GM18951 (cell line): ENCODE results near the gene ONECUT1.

Source experiments
- POLR2A ChIP-seq: IDR thresholded peaks from 4 replicates; pipeline ENCODE4 v1.6.1; 2011; ENCODE audit warnings: mild to moderate bottlenecking; ENCODE audit not compliant: insufficient read length, insufficient read depth; ENCODE audit errors: extremely low read depth
- in situ Hi-C: fragments of 300-500 bp; cut with MboI; formaldehyde crosslinking; loops from one replicate; pipeline ENCODE4 v1.12.0; 2022; ENCODE audit warnings: low sequenced_read_pairs, mixed read lengths, inconsistent platforms; ENCODE audit not compliant: unreplicated experiment

The ONECUT1 gene

DNA sequence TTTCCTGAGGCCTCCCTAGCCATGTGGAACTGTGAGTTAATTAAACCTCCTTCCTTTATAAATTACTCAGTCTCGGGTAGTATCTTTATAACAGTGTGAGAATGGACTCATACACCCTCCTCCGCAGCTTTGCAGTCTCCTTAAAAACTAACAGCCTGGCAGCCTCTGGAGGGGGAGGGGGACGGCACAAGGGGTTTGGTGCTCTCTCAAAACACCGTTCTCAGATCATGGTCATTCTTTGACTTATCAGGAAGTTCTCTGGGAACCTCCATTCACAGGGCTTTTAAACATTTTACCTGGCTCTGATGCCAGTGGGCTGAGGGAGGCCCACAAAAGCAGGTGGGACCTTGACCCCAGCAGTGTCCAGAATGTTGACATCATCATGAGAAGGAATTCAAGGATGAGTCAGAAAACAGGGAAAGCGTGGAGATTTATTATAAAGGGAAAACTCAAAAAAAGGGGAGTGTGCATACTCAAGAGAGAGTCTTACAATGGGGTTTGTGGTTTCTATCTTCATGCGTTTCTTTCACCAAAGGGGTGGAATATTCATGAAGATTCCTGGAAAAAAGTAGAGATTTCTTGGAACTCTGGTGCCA, 43.9 kb downstream of the ONECUT1 start:
- in situ Hi-C loops, result no loop called here
- TF ChIP-seq POLR2A, result no peak

DNA sequence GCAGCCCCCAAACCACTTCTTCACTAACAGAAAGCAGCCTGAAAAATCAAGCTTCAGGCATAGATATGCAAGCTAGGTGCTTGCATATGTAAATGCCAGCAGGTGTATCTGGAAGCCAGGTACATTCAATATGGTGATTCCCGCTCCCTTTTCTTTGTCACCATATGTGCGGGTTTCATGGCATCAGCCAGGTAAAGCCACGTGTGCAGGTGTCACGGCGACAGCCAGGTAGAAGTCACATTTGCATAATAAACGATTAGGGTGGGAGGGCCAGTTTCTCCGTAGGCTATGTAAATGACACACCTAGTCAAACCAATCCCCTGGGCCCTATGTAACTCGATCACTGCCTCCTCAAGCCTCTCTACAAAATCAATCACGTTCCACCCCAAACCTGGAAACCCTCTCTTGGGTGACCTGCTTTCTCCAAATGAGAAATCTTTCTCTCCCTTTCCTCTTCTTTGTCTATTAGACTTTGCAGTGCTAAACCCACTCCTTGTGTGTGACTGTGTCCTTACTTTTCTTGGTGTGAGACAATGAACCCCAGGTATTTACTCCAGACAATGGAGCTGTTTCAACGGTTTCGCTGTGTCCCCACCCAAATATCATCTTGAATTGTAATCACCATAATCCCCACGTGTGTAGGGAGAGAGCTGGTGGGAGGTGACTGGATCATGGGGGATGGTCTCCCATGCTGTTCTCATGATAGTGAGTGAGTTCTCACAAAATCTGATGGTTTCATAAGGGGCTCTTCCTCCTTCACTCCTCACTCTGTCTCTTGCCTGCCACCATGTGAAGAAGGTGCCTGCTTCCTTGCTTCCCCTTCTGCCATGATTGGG, 44.6 kb downstream of the ONECUT1 start:
- TF ChIP-seq POLR2A, result no peak
- in situ Hi-C loops, result no loop called here

DNA sequence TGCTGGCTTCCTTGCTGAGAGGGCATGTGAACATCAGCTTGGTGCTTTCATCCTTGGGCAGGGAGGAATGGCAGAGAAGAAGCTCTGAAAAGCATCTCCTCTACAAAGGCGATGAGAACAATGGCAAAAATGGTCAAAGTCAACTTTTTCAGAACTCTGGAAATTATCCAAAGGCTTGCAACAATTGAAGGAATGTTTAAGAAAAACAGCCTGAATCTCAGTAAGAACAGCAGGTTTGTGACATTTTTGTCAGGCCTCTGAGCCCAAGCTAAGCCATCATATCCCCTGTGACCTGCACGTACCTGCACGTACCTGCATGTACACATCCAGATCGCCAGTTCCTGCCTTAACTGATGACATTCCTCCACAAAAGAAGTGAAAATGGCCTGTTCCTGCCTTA, 51.8 kb downstream of the ONECUT1 start:
- no peak for TF ChIP-seq POLR2A
- in situ Hi-C loops, result no loop called here

DNA sequence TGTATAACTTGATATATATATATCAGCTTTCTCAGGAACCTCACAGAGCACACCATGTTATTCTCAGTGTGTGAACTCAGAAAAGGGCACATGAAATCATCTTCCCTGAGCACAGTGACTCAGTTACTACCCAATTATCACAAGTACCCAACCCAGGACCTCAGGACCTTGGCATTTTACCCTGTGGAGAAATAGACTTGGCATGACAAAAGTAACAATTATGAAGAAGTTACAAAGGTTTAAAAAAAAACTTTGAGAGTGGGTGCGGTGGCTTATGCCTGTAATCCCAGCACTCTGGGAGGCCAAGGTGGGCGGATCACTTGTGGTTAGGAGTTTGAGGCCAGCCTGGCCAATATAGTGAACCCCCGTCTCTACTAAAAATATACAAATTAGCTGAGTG, 52.4 kb downstream of the ONECUT1 start:
- TF ChIP-seq POLR2A, result no peak
- in situ Hi-C loops, result no loop called here

DNA sequence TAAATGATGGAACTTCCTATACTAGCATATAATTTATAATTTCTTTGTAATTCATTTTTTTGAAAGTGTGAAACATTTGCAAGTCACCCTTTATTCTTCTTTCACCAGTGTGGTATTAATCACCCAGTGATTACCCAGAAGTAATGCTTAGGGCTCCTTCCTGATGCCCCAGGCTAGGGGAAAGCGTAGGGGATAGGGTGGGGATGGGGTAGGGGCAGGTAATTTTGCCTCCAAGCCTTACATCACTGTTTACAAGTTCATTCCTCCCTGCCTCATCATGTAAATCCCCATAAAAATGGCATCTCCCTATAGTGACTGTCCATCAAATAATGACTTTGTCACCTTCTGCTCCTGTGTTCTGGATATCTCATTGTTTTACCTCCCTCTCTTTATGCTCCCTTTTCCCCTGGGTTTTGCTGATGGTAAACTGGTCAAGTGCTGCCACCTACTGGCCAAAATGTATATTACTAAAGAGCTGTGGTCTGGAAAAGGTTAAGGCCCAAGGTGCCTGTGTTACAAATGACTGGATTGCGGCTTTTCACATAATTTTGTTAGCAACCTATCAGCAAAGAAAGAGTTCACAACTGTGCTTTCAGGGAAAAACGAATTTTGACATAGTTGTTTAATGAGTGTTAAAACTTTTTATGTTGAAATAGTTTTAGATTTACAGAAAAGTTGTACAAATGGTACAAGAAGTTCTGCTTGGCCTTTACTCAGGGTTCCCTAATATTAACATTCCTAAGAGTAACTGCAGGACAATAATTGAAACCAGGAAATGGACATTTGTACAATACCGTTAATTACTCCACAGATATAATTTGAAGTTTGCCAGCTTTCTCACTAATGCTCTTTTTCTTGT, 54.7 kb downstream of the ONECUT1 start:
- no peak for TF ChIP-seq POLR2A
- in situ Hi-C loops, result no loop called here

DNA sequence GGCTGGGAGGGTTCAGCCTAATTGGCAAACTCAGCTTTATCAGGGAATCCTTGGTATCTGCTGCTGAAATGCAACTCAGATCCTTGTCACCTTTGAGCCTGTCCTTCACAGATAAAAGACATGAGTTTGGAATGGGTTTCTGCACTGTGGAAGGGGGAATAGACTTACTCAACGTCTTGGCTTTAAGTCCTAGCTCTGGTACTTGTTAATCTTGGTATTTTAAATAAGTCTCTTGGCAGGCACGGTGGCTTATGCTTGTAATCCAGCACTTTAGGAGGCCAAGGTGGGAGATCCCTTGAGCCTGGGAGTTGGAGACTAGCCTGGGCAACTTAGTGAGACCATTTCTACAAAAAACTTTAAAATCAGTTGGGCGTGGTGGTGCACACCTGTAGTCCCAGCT, 55.8 kb downstream of the ONECUT1 start:
- no peak for TF ChIP-seq POLR2A
- in situ Hi-C loops, result loop anchor here (5.0 kb wide), 1 partner anchor 487 kb away; no protein-coding TSS in a partner anchor

DNA sequence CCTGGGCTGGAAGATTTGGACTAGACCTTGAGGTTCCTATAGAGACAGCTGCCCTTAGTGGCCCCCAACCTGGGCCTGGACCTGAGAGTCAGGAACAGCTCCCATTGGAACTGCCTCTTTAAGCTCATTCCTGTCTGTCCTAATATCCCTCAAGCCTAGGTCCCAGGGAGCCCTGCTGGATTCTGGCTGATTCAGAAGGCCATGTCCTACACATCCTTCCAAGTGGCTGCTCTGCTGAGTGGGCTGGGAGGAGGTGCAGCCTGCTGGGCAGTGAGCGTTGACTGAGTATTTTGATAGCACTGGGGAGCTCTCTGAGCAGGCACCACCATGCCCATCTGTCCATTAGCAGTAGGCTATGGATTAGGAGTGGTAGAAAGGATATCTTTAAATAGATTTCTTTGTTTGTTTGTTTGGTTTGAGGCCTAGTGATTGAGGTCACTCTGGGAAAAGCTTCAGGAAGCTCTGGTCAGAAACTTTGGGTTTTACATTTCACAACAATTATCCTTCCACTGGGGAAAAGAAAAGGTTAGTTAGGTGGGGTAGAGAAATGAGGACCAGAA, 56.4 kb downstream of the ONECUT1 start:
- no peak for TF ChIP-seq POLR2A
- in situ Hi-C loops, result loop anchor here (5.0 kb wide), 1 partner anchor 486 kb away; no protein-coding TSS in a partner anchor

DNA sequence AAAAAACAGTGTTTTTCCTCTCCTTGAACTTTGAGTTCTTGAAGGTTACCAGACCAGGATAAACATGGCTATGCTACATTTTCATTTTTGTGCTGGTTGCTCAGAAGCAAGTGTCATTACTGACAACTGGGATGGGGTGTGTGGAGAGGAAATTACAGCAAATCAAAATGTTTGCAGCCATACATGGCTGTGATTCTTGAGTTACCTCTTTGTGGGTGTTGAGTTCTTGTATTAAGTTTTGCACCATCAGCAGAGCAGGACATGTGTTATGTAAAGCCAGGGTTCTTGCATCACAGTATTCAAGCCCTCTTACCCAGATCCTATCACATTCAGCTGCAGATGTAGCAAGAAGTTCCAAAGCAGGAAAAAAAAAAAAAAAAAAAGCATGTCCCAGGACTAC, 57.0 kb downstream of the ONECUT1 start:
- in situ Hi-C loops, result loop anchor here (5.0 kb wide), 1 partner anchor 486 kb away; no protein-coding TSS in a partner anchor
- TF ChIP-seq POLR2A, result no peak

DNA sequence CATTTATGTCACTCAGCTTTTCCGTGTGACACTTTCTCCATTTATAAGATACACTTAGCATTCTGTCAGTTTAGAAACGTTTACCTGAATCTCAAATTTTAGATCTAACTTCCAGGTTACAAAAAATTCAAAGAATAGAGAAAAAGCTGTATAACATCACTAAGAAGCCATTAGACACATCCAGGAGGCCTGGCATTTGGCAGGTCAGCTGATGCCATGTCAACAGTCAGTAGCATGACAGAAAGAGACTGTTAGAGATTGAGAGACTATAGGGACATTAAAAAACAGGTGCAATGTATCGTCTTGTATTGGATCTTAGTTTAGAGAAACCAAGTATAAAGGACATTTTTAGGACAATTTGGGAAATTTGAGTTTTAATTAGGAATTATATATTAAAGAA, 57.6 kb downstream of the ONECUT1 start:
- in situ Hi-C loops, result loop anchor here (5.0 kb wide), 1 partner anchor 485 kb away; no protein-coding TSS in a partner anchor
- no peak for TF ChIP-seq POLR2A

DNA sequence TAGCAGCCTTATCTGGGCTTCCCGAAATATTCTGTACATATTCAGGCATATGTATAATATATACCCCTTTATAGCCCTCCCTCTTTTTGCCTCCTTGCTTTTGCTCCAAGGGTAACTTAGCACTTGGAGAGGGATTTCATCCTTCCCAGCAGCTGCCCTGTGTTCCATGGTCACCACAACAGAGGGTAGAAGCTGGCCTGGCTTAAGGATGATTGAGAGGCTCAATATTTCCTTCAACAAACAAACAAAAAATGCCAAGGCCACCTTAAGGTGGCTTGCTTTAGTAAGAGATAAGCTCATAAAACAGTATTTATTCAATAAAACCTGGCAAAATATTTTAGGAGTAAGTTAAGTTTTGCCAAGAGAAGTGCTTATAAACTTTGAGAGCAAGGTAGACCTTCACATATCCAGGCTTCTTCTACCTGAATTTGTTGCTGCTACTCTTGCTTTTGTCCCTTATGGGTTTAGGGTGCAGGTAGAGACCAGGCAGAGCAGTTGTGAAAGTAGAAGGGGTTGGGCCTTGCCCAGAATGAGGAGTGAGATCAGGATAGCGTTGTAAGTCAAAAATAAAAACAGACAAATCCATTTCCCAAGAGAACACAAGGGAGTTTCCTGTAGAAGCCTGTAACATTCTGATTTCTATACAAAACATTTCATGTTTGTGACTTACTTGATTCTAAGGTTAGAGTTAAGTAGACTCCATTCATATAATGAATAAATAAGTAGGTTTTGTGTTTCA, 58.2 kb downstream of the ONECUT1 start:
- in situ Hi-C loops, result loop anchor here (5.0 kb wide), 1 partner anchor 485 kb away; no protein-coding TSS in a partner anchor

DNA sequence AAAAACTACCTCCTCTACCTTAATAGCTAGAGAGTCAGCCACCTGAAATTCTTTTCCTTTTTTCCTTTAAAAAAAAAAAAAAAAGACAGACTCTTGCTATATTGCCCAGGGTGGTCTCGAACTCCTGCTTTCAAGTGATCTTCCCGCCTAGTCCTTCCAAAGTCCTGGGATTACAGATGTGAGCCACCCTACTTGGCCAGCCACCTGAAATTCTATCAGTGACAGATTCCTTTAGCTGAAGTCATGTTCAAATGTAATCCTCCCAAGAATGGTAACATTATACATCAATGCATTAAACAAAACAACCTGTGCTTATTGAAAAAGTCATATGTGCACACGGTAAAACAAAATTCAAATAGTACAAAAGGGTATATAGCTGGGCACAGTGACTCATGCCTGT, 59.1 kb downstream of the ONECUT1 start:
- no peak for TF ChIP-seq POLR2A
- in situ Hi-C loops, result loop anchor here (5.0 kb wide), 1 partner anchor 484 kb away; no protein-coding TSS in a partner anchor

More for the DNA sequence above, 58.2 kb downstream of the ONECUT1 start:
- no peak for TF ChIP-seq POLR2A

DNA sequence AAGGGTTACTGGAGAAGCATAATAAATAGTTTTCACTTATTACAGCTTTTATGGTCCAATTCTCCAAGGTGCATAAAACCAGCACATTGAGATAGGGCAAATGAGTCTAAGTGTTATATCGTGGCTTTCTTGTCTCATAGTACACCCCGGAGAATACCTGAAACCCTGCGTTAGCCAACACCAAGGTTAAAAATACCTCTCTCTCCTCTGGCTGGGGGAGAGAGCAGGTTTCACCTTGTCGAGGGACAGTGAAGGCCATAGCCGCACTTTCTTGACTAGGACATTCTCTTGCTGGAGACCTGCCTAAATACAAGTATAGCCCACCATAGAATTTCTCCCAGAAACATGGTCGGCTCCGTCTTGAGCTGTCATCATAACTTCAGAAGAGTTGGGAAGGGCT, 59.5 kb downstream of the ONECUT1 start:
- in situ Hi-C loops, result loop anchor here (5.0 kb wide), 1 partner anchor 483 kb away; no protein-coding TSS in a partner anchor
- no peak for TF ChIP-seq POLR2A

DNA sequence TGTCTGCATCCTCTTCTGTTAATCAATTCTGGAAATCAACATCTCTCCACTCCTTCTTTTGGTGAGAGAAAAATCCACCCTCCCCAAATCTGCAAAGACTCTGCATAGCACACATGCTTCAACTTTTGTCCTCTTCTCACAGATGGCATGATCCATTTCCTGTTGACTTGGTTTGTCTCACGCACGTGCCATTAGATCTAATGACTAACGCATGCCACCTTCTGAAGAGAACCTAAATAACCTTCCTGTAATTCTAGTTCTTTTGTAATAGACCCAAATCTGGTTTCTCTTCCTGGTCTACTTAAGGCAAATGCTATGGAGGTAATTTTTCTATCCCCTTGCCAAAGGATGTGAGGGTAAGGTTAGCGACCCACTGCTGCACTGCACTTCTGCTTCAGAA, 60.0 kb downstream of the ONECUT1 start:
- in situ Hi-C loops, result loop anchor here (5.0 kb wide), 1 partner anchor 483 kb away; no protein-coding TSS in a partner anchor
- no peak for TF ChIP-seq POLR2A
